ENCODE results near the gene AFAP1L1. TPM values are rescaled to one million over a fixed set of nuclear protein-coding genes. Genes with fewer than 3 reads are reported as not detected.

Gene AFAP1L1
- total and polyA plus RNA-seq, 10 of the 15 experiments (the other 5 are each of a cell fraction or from before 2014, with no cell fraction given), result 0.11 TPM; not detected in 9

DNA sequence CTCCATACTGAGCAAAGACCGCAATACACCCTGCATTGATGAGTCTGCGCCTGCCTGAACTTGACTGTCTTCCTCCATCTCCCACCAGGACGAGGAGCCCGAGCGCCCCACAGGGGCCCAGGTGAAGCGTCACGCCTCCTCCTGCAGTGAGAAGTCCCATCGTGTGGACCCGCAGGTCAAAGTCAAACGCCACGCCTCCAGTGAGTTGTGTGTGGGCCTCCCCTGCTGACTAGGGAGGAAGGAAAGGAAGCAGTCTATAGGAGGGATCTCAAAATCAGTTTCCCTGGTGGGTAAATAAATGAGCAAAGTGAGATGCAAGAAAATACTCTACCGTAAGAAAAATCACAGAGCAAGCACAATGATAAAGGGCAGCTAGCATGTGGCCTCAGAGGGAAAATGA is 50.9 kb downstream of the AFAP1L1 start (continued):
- no peak for TF ChIP-seq CBX5 (IDR thresholded peaks at IDR 0.05; ENCODE audit: low read depth)
- no peak for TF ChIP-seq NFYA (IDR thresholded peaks at IDR 0.05; ENCODE audit: borderline replicate concordance, low read depth, low read length)
- TF ChIP-seq, protein P1, sequence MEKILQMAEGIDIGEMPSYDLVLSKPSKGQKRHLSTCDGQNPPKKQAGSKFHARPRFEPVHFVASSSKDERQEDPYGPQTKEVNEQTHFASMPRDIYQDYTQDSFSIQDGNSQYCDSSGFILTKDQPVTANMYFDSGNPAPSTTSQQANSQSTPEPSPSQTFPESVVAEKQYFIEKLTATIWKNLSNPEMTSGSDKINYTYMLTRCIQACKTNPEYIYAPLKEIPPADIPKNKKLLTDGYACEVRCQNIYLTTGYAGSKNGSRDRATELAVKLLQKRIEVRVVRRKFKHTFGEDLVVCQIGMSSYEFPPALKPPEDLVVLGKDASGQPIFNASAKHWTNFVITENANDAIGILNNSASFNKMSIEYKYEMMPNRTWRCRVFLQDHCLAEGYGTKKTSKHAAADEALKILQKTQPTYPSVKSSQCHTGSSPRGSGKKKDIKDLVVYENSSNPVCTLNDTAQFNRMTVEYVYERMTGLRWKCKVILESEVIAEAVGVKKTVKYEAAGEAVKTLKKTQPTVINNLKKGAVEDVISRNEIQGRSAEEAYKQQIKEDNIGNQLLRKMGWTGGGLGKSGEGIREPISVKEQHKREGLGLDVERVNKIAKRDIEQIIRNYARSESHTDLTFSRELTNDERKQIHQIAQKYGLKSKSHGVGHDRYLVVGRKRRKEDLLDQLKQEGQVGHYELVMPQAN (conservative IDR thresholded peaks at IDR 0.05), result no peak

DNA sequence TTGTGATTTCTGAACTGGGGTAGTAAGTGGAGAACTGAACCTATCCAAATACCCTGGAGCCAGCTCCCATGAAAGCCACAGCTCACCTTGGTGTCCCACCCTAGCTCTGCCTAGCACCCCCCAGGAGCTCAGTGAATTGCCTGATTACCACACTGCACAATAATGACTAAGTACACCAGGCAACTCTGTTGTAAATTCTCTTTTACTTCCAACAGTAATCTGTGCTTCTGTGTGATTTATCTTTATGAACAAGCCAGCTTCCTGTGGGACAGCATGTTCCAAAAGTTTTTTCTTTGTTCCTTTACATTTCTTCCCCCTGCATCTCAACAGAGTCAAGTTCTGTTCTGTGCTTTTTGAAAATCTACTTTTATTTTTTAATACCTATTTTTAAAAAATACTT is 51.6 kb downstream of the AFAP1L1 start:
- CTCF ChIA-PET, result interaction anchor here (1.0 to 8.0 kb wide), 6 partner anchors 14 to 56 kb away, joined by 3 to 90 read pairs (median 4); partner anchors contain the start of gene IL17B
- no peak for ATAC-seq

More for the DNA sequence above, 51.6 kb downstream of the AFAP1L1 start:
- H3K4me1 ChIP-seq (ENCODE audit: control insufficient read depth, insufficient read depth, low read length), result no peaks in the 10 kb centered on the region
- no peak overlapping the region for H3K27ac ChIP-seq (ENCODE audit: control insufficient read depth, insufficient read depth)
- no peak overlapping the region for H3K4me3 ChIP-seq
- no peaks in the 10 kb centered on the region for H3K36me3 ChIP-seq (ENCODE audit: control insufficient read depth in 2 of 2, insufficient read depth in 2 of 2, low read length in 1 of 2)
- SMC1A ChIA-PET (ENCODE audit: uncharacterized antibody, unreplicated experiment), result interaction anchor here (0.7 to 1.6 kb wide), 3 partner anchors 45 to 77 kb away, joined by 3 to 5 read pairs (median 3); no protein-coding TSS in a partner anchor
- intact Hi-C loops (cut with micrococcal nuclease; ENCODE audit: unreplicated experiment) (no loop called here), in situ Hi-C loops (cut with MboI) (no loop called here)
- no peaks in the 10 kb centered on the region; a peak in 1 of 4 replicates for H3K27me3 ChIP-seq (replicated peaks in 1 of 2; ENCODE audit: control insufficient read depth in 2 of 2, insufficient read depth in 2 of 2, low read length in 1 of 2)
- H3K79me2 ChIP-seq (ENCODE audit: control insufficient read depth, insufficient read depth, low read length), result no peaks in the 10 kb centered on the region
- H4K20me1 ChIP-seq (ENCODE audit: control insufficient read depth, insufficient read depth), result no peaks in the 10 kb centered on the region
- H3K9me3 ChIP-seq (replicated peaks; ENCODE audit: control insufficient read depth, insufficient read depth, low read length), result no peaks in the 10 kb centered on the region; the same call in 2 of the 3 replicates
- FAIRE-seq, result no peak
- H3K4me2 ChIP-seq (ENCODE audit: control insufficient read depth, insufficient read depth), result no peak overlapping the region
- TF ChIP-seq BRCA1 (IDR thresholded peaks at IDR 0.05; ENCODE audit: low read depth, low read length), result no peak
- no peak for TF ChIP-seq YY1 (IDR thresholded peaks at IDR 0.05; ENCODE audit: low read depth, low read length)
- no peak for TF ChIP-seq POLR2AphosphoS5 (IDR thresholded peaks at IDR 0.05; ENCODE audit: low read length)
- no peak for TF ChIP-seq ZNF24 (IDR thresholded peaks at IDR 0.05)
- TF ChIP-seq ETV6 (conservative IDR thresholded peaks at IDR 0.05 in 1 of 2, IDR thresholded peaks at IDR 0.05 in 1 of 2; ENCODE audit: borderline replicate concordance in 1 of 2, low read depth in 1 of 2), result no peak
- TF ChIP-seq TCF12 (IDR thresholded peaks at IDR 0.05; ENCODE audit: low read depth, low read length), result no peak
- no peak for TF ChIP-seq IRF4 (IDR thresholded peaks at IDR 0.05; ENCODE audit: low read depth, low read length)
- no peak for TF ChIP-seq NR2C1 (IDR thresholded peaks at IDR 0.05)
- TF ChIP-seq RAD21 (IDR thresholded peaks at IDR 0.05; ENCODE audit: insufficient read depth, low read depth, low read length), result no peak
- TF ChIP-seq, protein P2, sequence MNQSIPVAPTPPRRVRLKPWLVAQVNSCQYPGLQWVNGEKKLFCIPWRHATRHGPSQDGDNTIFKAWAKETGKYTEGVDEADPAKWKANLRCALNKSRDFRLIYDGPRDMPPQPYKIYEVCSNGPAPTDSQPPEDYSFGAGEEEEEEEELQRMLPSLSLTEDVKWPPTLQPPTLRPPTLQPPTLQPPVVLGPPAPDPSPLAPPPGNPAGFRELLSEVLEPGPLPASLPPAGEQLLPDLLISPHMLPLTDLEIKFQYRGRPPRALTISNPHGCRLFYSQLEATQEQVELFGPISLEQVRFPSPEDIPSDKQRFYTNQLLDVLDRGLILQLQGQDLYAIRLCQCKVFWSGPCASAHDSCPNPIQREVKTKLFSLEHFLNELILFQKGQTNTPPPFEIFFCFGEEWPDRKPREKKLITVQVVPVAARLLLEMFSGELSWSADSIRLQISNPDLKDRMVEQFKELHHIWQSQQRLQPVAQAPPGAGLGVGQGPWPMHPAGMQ (IDR thresholded peaks at IDR 0.05; ENCODE audit: borderline replicate concordance), result no peak
- TF ChIP-seq POLR2A (IDR thresholded peaks at IDR 0.05; ENCODE audit: low read depth, low read length), result no peak
- no peak for TF ChIP-seq ZNF384 (IDR thresholded peaks at IDR 0.05; ENCODE audit: borderline replicate concordance, low read depth, low read length)
- TF ChIP-seq, protein P3, sequence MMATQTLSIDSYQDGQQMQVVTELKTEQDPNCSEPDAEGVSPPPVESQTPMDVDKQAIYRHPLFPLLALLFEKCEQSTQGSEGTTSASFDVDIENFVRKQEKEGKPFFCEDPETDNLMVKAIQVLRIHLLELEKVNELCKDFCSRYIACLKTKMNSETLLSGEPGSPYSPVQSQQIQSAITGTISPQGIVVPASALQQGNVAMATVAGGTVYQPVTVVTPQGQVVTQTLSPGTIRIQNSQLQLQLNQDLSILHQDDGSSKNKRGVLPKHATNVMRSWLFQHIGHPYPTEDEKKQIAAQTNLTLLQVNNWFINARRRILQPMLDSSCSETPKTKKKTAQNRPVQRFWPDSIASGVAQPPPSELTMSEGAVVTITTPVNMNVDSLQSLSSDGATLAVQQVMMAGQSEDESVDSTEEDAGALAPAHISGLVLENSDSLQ (IDR thresholded peaks at IDR 0.05), result no peak
- no peak for TF ChIP-seq SIN3A (IDR thresholded peaks at IDR 0.05; ENCODE audit: low read depth, low read length)
- TF ChIP-seq, protein P4, sequence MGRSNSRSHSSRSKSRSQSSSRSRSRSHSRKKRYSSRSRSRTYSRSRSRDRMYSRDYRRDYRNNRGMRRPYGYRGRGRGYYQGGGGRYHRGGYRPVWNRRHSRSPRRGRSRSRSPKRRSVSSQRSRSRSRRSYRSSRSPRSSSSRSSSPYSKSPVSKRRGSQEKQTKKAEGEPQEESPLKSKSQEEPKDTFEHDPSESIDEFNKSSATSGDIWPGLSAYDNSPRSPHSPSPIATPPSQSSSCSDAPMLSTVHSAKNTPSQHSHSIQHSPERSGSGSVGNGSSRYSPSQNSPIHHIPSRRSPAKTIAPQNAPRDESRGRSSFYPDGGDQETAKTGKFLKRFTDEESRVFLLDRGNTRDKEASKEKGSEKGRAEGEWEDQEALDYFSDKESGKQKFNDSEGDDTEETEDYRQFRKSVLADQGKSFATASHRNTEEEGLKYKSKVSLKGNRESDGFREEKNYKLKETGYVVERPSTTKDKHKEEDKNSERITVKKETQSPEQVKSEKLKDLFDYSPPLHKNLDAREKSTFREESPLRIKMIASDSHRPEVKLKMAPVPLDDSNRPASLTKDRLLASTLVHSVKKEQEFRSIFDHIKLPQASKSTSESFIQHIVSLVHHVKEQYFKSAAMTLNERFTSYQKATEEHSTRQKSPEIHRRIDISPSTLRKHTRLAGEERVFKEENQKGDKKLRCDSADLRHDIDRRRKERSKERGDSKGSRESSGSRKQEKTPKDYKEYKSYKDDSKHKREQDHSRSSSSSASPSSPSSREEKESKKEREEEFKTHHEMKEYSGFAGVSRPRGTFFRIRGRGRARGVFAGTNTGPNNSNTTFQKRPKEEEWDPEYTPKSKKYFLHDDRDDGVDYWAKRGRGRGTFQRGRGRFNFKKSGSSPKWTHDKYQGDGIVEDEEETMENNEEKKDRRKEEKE (IDR thresholded peaks at IDR 0.05), result no peak
- no TSS peak for BruUV-seq (replicated peaks)
- POLR2A ChIA-PET, result interaction anchor here (0.5 kb wide), 1 partner anchor 30 kb away, joined by 3 read pairs; no protein-coding TSS in a partner anchor
- H3K9ac ChIP-seq (ENCODE audit: control insufficient read depth, insufficient read depth, low read length), result no peak overlapping the region
- RAD21 ChIA-PET (ENCODE audit: unreplicated experiment), result no interaction called here
- no peak for DNase-seq (ENCODE audit: low read depth, low spot score)
- no peak overlapping the region for H2AFZ ChIP-seq (ENCODE audit: control insufficient read depth, low read depth, low read length)

Measured in GM12878 (cell line).